ENCODE data around the gene CX3CL1. TPM values are rescaled to one million over a fixed set of nuclear protein-coding genes. Genes with fewer than 3 reads are reported as not detected.

The CX3CL1 gene
- total and polyA plus RNA-seq, 2 of the 13 experiments (the other 11 are each of a cell fraction or from before 2014, with no cell fraction given): 57.3 to 60.8 TPM

DNA sequence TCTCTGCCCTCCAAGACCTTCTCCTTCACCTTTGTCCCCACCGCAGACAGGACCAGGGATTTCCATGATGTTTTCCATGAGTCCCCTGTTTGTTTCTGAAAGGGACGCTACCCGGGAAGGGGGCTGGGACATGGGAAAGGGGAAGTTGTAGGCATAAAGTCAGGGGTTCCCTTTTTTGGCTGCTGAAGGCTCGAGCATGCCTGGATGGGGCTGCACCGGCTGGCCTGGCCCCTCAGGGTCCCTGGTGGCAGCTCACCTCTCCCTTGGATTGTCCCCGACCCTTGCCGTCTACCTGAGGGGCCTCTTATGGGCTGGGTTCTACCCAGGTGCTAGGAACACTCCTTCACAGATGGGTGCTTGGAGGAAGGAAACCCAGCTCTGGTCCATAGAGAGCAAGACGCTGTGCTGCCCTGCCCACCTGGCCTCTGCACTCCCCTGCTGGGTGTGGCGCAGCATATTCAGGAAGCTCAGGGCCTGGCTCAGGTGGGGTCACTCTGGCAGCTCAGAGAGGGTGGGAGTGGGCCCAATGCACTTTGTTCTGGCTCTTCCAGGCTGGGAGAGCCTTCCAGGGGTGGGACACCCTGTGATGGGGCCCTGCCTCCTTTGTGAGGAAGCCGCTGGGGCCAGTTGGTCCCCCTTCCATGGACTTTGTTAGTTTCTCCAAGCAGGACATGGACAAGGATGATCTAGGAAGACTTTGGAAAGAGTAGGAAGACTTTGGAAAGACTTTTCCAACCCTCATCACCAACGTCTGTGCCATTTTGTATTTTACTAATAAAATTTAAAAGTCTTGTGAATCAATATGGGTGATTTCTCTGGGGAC, 12.2 kb downstream of the CX3CL1 start (continued):
- TF ChIP-seq ELF4 (CRISPR knock-in tag; IDR thresholded peaks at IDR 0.05; ENCODE audit: borderline replicate concordance) (no peak), MTA3 (CRISPR knock-in tag; IDR thresholded peaks at IDR 0.05) (no peak), ZNF7 (CRISPR knock-in tag; IDR thresholded peaks at IDR 0.05) (0 out of 2 replicates have a peak, but pooled peaks have one; percentile 2), BHLHE40 (IDR thresholded peaks at IDR 0.05; ENCODE audit: low read length) (no peak), SSRP1 (CRISPR knock-in tag; IDR thresholded peaks at IDR 0.05) (peak; percentile 49; the same call in 1 of the 2 replicates), GFI1 (CRISPR knock-in tag; IDR thresholded peaks at IDR 0.05; ENCODE audit: borderline replicate concordance) (0 out of 2 replicates have a peak, but pooled peaks have one; percentile 30), HES4 (CRISPR knock-in tag; IDR thresholded peaks at IDR 0.05; ENCODE audit: borderline replicate concordance) (peak; percentile 55; the same call in 1 of the 2 replicates), HNF4G (IDR thresholded peaks at IDR 0.05; ENCODE audit: borderline replicate concordance, low read depth, low read length) (no peak), HNF4G (CRISPR knock-in tag; IDR thresholded peaks at IDR 0.05; ENCODE audit: borderline replicate concordance, low read depth) (peak; percentile 40; the same call in 1 of the 2 replicates), ZNF383 (CRISPR knock-in tag; IDR thresholded peaks at IDR 0.05; ENCODE audit: borderline replicate concordance) (0 out of 2 replicates have a peak, but pooled peaks have one; percentile 43), ZBTB3 (CRISPR knock-in tag; IDR thresholded peaks at IDR 0.05; ENCODE audit: borderline replicate concordance, low read depth) (peak; percentile 74; the same call in 1 of the 2 replicates), SRF (IDR thresholded peaks at IDR 0.05; ENCODE audit: low read depth, low read length) (no peak), PHF5A (CRISPR knock-in tag; IDR thresholded peaks at IDR 0.05; ENCODE audit: low read depth, unreplicated experiment) (peak; percentile 25), POLR2AphosphoS2 (IDR thresholded peaks at IDR 0.05; ENCODE audit: low read depth, low read length) (peak; percentile 43), XRCC5 (optimal IDR thresholded peaks at IDR 0.05; ENCODE audit: low read length) (peak; percentile 42), ZNF710 (CRISPR knock-in tag; IDR thresholded peaks at IDR 0.05; ENCODE audit: borderline replicate concordance) (peak; percentile 72), HOXA3 (CRISPR knock-in tag; IDR thresholded peaks at IDR 0.05) (no peak), DMAP1 (CRISPR knock-in tag; IDR thresholded peaks at IDR 0.05) (no peak), ZNF224 (CRISPR knock-in tag; IDR thresholded peaks at IDR 0.05) (0 out of 2 replicates have a peak, but pooled peaks have one; percentile 59), MBD4 (IDR thresholded peaks at IDR 0.05; ENCODE audit: borderline replicate concordance, low read length) (no peak; the same call in 1 of the 2 replicates), HCFC1 (IDR thresholded peaks at IDR 0.05; ENCODE audit: low read depth, low read length) (no peak), ZNF296 (CRISPR knock-in tag; conservative IDR thresholded peaks at IDR 0.05) (no peak), FOXM1 (CRISPR knock-in tag; IDR thresholded peaks at IDR 0.05) (no peak), TCF12 (IDR thresholded peaks at IDR 0.05) (no peak), TCF12 (CRISPR knock-in tag; IDR thresholded peaks at IDR 0.05) (peak; percentile 88), TCF7L2 (IDR thresholded peaks at IDR 0.05; ENCODE audit: low read depth, low read length) (no peak), REL (CRISPR knock-in tag; conservative IDR thresholded peaks at IDR 0.05) (peak; percentile 66; the same call in 1 of the 2 replicates)
- TF ChIP-seq, protein P1, sequence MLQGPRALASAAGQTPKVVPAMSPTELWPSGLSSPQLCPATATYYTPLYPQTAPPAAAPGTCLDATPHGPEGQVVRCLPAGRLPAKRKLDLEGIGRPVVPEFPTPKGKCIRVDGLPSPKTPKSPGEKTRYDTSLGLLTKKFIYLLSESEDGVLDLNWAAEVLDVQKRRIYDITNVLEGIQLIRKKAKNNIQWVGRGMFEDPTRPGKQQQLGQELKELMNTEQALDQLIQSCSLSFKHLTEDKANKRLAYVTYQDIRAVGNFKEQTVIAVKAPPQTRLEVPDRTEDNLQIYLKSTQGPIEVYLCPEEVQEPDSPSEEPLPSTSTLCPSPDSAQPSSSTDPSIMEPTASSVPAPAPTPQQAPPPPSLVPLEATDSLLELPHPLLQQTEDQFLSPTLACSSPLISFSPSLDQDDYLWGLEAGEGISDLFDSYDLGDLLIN (CRISPR knock-in tag; IDR thresholded peaks at IDR 0.05; ENCODE audit: borderline replicate concordance): no peak

Measured in HepG2 (cell line).